ENCODE data around the gene MCL1.
"Not testable (repeated sequence)": the region's sequence is repeated elsewhere in the genome, so short reads cannot be mapped to it uniquely, and the experiment has no call there.

DNA sequence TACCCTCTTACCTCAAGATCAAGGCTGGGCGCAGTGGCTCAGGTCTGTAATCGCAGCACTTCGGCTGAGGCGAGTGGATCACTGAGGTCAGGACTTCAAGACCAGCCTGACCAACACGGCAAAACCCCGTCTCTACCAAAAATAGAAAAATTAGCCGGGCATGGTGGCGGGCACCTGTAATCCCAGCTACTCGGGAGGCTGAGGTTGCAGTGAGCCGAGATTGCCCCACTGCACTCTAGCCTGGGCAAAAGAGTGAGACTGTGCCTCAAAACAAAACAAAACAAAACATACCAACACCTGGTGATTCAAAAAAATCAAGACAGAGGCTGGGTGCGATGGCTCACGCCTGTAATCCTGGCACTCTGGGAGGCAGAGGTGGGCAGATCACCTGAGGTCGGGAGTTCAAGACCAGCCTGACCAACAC is 5.8 kb downstream of the MCL1 start:
- TF ChIP-seq EP300 (IDR thresholded peaks at IDR 0.05); CHD2 (IDR thresholded peaks at IDR 0.05; ENCODE audit: low read length, partially characterized antibody); RCOR1 (IDR thresholded peaks at IDR 0.05; ENCODE audit: low read depth, low read length); POLR2A (IDR thresholded peaks at IDR 0.05; ENCODE audit: low read length); EHMT2 (IDR thresholded peaks at IDR 0.05; ENCODE audit: low read depth); BHLHE40 (IDR thresholded peaks at IDR 0.05; ENCODE audit: low read depth, low read length); RAD21 (conservative IDR thresholded peaks at IDR 0.05 in 1 of 2, IDR thresholded peaks at IDR 0.05 in 1 of 2); RFX5 (IDR thresholded peaks at IDR 0.05): not testable (repeated sequence)
- TF ChIP-seq, protein P1, sequence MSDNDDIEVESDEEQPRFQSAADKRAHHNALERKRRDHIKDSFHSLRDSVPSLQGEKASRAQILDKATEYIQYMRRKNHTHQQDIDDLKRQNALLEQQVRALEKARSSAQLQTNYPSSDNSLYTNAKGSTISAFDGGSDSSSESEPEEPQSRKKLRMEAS (IDR thresholded peaks at IDR 0.05), result not testable (repeated sequence)
- TF ChIP-seq, protein P2, sequence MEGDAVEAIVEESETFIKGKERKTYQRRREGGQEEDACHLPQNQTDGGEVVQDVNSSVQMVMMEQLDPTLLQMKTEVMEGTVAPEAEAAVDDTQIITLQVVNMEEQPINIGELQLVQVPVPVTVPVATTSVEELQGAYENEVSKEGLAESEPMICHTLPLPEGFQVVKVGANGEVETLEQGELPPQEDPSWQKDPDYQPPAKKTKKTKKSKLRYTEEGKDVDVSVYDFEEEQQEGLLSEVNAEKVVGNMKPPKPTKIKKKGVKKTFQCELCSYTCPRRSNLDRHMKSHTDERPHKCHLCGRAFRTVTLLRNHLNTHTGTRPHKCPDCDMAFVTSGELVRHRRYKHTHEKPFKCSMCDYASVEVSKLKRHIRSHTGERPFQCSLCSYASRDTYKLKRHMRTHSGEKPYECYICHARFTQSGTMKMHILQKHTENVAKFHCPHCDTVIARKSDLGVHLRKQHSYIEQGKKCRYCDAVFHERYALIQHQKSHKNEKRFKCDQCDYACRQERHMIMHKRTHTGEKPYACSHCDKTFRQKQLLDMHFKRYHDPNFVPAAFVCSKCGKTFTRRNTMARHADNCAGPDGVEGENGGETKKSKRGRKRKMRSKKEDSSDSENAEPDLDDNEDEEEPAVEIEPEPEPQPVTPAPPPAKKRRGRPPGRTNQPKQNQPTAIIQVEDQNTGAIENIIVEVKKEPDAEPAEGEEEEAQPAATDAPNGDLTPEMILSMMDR (IDR thresholded peaks at IDR 0.05), result not testable (repeated sequence)
- TF ChIP-seq, protein P3, sequence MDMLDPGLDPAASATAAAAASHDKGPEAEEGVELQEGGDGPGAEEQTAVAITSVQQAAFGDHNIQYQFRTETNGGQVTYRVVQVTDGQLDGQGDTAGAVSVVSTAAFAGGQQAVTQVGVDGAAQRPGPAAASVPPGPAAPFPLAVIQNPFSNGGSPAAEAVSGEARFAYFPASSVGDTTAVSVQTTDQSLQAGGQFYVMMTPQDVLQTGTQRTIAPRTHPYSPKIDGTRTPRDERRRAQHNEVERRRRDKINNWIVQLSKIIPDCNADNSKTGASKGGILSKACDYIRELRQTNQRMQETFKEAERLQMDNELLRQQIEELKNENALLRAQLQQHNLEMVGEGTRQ (IDR thresholded peaks at IDR 0.05), result not testable (repeated sequence)
- TF ChIP-seq, protein P4, sequence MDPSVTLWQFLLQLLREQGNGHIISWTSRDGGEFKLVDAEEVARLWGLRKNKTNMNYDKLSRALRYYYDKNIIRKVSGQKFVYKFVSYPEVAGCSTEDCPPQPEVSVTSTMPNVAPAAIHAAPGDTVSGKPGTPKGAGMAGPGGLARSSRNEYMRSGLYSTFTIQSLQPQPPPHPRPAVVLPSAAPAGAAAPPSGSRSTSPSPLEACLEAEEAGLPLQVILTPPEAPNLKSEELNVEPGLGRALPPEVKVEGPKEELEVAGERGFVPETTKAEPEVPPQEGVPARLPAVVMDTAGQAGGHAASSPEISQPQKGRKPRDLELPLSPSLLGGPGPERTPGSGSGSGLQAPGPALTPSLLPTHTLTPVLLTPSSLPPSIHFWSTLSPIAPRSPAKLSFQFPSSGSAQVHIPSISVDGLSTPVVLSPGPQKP (IDR thresholded peaks at IDR 0.05; ENCODE audit: low read depth, low read length), result not testable (repeated sequence)

All from A549 (cell line).